EL (cell line): ENCODE measurements around the gene BIRC5.
"Not testable (repeated sequence)": the region's sequence is repeated elsewhere in the genome, so short reads cannot be mapped to it uniquely, and the experiment has no call there.

ENCODE experiments used
- DNase-seq: peaks from one replicate; pipeline ENCODE4 v3.0.0-alpha.2; 2016

The BIRC5 gene

GRCh38 chr17:78241277-78242023, 27.4 kb downstream of the BIRC5 start:
- DNase-seq: peak; percentile 50

GRCh38 chr17:78242024-78242742, 28.1 kb downstream of the BIRC5 start:
- peak; percentile 47 for DNase-seq

DNA sequence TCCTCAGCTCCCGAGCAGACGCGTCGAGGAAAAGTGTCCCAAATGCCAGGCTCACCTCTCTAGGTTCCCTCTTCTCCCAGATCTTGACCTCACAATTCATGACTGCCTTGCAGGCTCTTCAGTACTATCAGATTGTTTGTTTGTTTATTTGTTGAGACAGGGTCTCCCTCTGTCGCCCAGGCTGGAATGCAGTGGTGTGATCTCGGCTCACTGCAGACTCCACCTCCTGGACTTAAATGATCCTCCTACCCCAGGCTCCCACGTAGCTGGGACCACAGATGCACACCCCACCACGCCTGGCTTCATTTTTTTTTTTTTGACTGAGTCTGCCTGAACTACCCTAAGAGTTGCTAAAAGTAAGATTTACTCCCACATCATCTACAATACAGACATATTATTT, 33.3 kb downstream of the BIRC5 start:
- DNase-seq: no peak

DNA sequence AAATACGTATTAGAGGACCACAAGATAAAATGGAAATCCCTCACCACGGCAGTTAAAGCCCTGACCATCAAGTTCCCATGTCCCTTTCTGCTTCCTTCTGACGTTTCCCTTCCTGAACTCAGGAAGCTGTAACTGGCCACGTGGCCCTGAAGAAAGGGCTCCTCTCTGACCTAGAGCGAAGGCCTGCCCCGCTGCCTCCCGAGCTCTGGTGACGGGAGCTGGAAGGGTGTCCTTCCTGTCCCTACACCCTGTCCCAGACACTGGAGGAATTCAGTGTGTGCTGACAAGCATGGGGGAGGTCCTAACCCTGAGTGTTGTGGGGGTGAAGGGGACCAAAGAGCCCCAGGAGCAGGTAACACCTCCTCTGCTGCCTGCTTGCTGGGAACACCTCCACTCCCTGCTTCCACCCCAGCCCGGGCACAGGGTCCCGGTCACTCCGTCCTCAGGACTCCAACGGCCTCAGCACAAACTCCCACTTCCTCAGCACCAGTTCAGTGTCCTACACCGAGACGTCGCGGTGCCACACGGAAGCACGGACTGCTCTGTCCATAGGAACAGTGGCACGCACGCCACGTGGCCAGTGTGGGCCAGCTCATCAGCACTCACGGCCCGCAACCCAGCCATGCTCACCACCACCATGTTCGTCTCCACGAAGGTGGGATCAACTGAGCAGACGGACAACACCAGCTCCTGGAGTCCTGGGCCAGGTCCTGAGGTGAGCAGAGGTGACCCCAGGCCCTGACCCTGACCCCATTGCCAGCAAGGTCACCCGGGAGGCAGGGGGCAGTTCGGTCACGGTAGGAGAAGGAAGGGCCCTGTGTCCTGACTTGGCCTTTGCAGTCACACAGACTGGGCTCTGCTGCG, 34.2 kb downstream of the BIRC5 start:
- DNase-seq: no peak

GRCh38 chr17:78249074-78249817, 35.2 kb downstream of the BIRC5 start:
- DNase-seq: no peak

GRCh38 chr17:78249818-78250806, 36.1 kb downstream of the BIRC5 start:
- no peak for DNase-seq

- DNase-seq: peak; percentile 83
Measured at GRCh38 chr17:78250891-78251772, 37.1 kb downstream of the BIRC5 start.

- no peak for DNase-seq
Measured at GRCh38 chr17:78251773-78252103, 37.7 kb downstream of the BIRC5 start.

DNA sequence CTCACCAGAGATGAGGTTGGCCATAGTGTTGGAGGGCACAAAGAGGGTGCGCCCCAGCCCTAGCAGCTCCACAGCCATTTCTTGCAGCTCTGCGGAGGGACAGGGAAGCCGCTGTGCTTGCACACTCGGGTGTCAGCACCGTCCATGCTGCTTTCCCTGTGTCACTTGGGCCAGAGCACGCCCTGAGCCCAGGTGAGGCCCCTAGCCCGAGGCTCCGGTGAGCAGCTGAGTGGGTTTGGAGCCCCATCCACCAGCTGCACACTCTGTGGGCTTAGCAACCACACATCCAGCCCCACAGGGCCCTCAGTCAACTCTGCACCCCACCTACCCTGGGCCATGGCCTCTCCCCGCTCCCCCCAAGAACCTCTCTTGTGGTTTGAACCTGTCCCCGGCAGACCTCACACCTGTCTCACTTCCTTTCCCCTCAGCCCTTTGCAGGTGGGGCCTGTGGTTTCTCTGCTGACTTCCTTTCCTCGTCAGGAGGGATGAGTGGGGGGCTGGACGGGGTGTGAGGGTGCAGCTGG, 38.1 kb downstream of the BIRC5 start:
- no peak for DNase-seq

GRCh38 chr17:78252701-78253635, 38.9 kb downstream of the BIRC5 start:
- DNase-seq: no peak

- DNase-seq: not testable (repeated sequence)
Measured at GRCh38 chr17:78253636-78253945, 39.5 kb downstream of the BIRC5 start.

DNA sequence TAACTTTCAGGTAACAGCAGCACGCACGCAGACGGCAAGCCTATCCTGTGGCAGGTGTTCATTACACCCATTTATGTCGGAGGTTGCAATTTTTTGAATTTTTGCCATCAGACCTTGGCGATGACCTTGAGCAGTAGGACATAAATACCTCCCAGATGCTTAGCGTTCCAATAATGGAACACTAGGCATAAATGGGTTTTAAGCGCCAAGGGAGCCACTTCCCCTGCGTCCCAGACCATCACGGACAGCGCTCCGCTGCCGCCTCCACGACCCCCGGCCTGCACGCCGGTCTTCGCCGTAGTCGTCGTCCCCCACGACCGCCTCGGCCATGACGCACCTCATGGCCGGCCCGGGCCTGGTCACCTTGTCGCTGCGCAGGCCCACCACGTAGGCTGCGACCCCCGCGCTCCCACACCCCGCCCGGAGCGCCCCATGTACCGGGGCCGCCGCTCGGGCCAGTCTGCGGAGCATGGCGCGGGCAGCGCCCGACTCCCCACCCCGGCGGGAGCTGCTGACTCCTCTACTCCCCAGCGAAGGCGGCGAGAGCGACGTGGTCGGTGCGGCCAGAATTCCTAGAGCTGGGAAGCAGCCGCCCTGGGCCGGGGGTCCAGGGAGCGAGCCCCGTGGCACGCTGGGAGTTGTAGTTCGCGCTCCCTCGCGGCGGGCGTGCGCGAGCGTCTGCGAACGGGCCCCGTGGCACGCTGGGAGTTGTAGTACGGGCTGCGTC, 40.1 kb downstream of the BIRC5 start:
- DNase-seq: peak; percentile 78

- DNase-seq: no peak
Measured at GRCh38 chr17:78255029-78255656, 41.1 kb downstream of the BIRC5 start.

- DNase-seq: no peak
Measured at GRCh38 chr17:78255953-78256706, 42.1 kb downstream of the BIRC5 start.

GRCh38 chr17:78256707-78257591, 42.9 kb downstream of the BIRC5 start:
- no peak for DNase-seq

DNA sequence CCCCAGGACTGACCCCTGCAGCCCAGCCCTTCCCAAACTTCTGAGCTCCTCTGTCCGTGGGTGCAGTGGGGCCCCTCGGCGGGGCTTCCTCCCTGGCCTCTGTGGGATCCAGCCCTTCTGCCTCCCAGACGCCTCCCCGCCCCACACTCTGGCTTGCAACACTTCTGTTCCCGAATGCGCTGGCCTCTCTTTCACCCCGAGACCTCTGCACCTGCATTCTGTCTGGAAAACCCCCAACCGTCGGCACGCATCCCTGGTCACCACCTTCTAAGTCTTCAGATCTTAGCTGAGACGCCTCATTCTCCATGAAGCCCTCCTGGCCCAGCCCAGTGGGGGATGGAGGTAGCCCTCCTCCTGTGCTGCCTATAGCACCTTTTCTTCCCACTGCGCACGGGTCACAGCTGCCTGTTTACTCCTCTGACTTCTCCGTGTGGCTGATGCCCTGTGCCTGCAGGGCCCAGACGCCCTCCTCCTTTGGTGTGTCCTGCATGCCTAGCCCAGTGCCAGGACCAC, 43.8 kb downstream of the BIRC5 start:
- no peak for DNase-seq
